Astrocyte (in vitro differentiated cells and primary cell): Measurements from ENCODE around the gene CHIC2. TPM values are rescaled to one million over a fixed set of nuclear protein-coding genes. Genes with fewer than 3 reads are reported as not detected.
A peak's percentile ranks its signal among the peaks of the same experiment; 100 is the strongest.

Experiments used
- DNase-seq: peaks from one replicate; pipeline ENCODE4 v3.0.0-alpha.2; 2010; ENCODE audit warnings: low read depth
- FAIRE-seq: peaks from 2 replicates; lab custom pipeline; 2011; peaks lifted over from hg19 to GRCh38; lab: Jason Lieb, UNC
- H2AFZ ChIP-seq: 2 replicates; pipeline ENCODE4 v1.6.0; 2012; ENCODE audit warnings: low read depth, low read length, inconsistent platforms
- H3K27ac ChIP-seq: 2 replicates; pipeline ENCODE4 v1.5.1; 2011; ENCODE audit warnings: low read depth, low read length, inconsistent platforms
- H3K27me3 ChIP-seq: 2 replicates; pipeline ENCODE4 v1.6.0; 2011; ENCODE audit warnings: low read length, inconsistent platforms; ENCODE audit not compliant: insufficient read depth
- H3K36me3 ChIP-seq: 2 replicates; pipeline ENCODE4 v1.5.1; 2011; ENCODE audit warnings: low read length, inconsistent platforms; ENCODE audit not compliant: insufficient read depth
- H3K4me1 ChIP-seq: 2 replicates; pipeline ENCODE4 v1.5.1; 2011; ENCODE audit warnings: low read length, inconsistent platforms; ENCODE audit not compliant: insufficient read depth
- H3K4me2 ChIP-seq: 2 replicates; pipeline ENCODE4 v1.6.0; 2012; ENCODE audit warnings: low read length, inconsistent platforms
- H3K4me3 ChIP-seq: 2 replicates; pipeline ENCODE4 v1.5.1; 2011; ENCODE audit warnings: low read depth, mild to moderate bottlenecking, low read length, inconsistent platforms; ENCODE audit not compliant: insufficient read depth
- H3K79me2 ChIP-seq: 2 replicates; pipeline ENCODE4 v1.6.0; 2012; ENCODE audit warnings: mild to moderate bottlenecking, low read length, inconsistent platforms; ENCODE audit not compliant: insufficient read depth
- H3K9ac ChIP-seq: 2 replicates; pipeline ENCODE4 v1.6.0; 2012; ENCODE audit warnings: mild to moderate bottlenecking, low read length, inconsistent platforms
- H3K9me3 ChIP-seq: 2 replicates; pipeline ENCODE4 v1.5.1; 2012; ENCODE audit warnings: low read depth, mild to moderate bottlenecking, low read length, inconsistent platforms; ENCODE audit not compliant: insufficient read depth
- H4K20me1 ChIP-seq: 2 replicates; pipeline ENCODE4 v1.6.0; 2012; ENCODE audit warnings: low read length, inconsistent platforms; ENCODE audit not compliant: insufficient read depth
- H3K27ac Mint-ChIP-seq: one replicate; pipeline ENCODE4 v1.8.0; 2021; ENCODE audit warnings: mild to moderate bottlenecking, mixed read lengths; ENCODE audit not compliant: unreplicated experiment
- H3K27me3 Mint-ChIP-seq: one replicate; pipeline ENCODE4 v1.8.0; 2021; ENCODE audit warnings: low read depth, mixed read lengths; ENCODE audit not compliant: unreplicated experiment
- H3K36me3 Mint-ChIP-seq: one replicate; pipeline ENCODE4 v1.8.0; 2021; ENCODE audit warnings: low read depth, mixed read lengths; ENCODE audit not compliant: unreplicated experiment
- H3K4me1 Mint-ChIP-seq: one replicate; pipeline ENCODE4 v1.8.0; 2021; ENCODE audit warnings: low read depth, mixed read lengths; ENCODE audit not compliant: unreplicated experiment
- H3K4me3 Mint-ChIP-seq: one replicate; pipeline ENCODE4 v1.8.0; 2021; ENCODE audit warnings: mild to moderate bottlenecking, moderate library complexity, mixed read lengths; ENCODE audit not compliant: unreplicated experiment
- H3K9me3 Mint-ChIP-seq: one replicate; pipeline ENCODE4 v1.8.0; 2021; ENCODE audit warnings: mild to moderate bottlenecking, mixed read lengths; ENCODE audit not compliant: unreplicated experiment
- EZH2 ChIP-seq: IDR thresholded peaks from 2 replicates; pipeline ENCODE4 v1.6.1; 2012; ENCODE audit warnings: mild to moderate bottlenecking, low read length, inconsistent platforms; ENCODE audit not compliant: insufficient read depth
- total RNA-seq: library from RNA; stranded (reverse); gene quantifications from 2 replicates; pipeline ENCODE4 v1.2.1, GENCODE V29; 2021
- TF ChIP-seq, protein P1 (sequence below): IDR thresholded peaks from 2 replicates; pipeline ENCODE4 v1.5.1; 2011; ENCODE audit warnings: low read depth, mild to moderate bottlenecking, inconsistent platforms, low read length, moderate library complexity; ENCODE audit not compliant: insufficient read depth

Gene CHIC2
- total RNA-seq, 1 donor from 2014 or later = 38.2 TPM

DNA sequence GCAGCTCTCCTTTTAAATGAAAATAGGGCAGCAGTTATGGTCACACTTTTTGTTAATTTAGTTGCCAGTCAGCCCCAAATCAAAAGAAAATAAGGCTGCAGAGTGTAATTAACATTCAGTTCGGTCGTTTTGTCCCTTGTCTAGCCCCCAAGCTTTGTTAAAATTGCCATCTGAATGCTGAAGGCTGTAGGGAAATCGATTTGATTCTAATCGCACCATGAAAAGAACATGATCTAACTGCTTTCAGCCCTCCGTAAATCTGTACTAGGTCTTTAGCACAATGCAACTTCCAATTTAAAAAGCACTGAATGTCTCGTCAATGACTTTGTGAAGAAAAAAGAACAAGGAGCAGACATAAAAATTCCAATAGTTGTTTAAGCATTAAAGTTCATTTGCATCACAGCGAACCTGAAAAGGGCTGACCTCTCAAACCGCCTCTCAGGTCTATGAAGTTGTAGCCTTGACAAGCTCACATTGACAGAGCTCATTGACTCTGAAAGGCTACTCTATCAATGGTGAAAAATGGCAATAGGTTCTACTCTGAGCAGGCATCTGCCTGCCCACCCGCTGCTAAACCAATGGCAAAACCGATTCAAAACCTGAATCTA lies 48.9 kb downstream of the CHIC2 start:
- Histone ChIP-seq H3K36me3 (no peaks in the 10 kb centered on the region), H3K4me2 (no peak overlapping the region), H3K79me2 (peaks cover 16% of the 10 kb centered on the region), H3K9ac (no peak overlapping the region), H3K27me3 (no peaks in the 10 kb centered on the region), H3K27ac (no peak overlapping the region), H4K20me1 (peaks cover 21% of the 10 kb centered on the region), H2AFZ (no peak overlapping the region), H3K9me3 (no peaks in the 10 kb centered on the region), H3K4me3 (no peak overlapping the region), H3K4me1 (no peaks in the 10 kb centered on the region)
- Mint-ChIP-seq H3K4me3 (no peak overlapping the region), H3K27ac (no peak overlapping the region), H3K9me3 (no peaks in the 10 kb centered on the region), H3K36me3 (no peaks in the 10 kb centered on the region), H3K4me1 (peaks cover 6% of the 10 kb centered on the region), H3K27me3 (no peaks in the 10 kb centered on the region)
- FAIRE-seq = no peak
- no peak for DNase-seq
- TF ChIP-seq, protein P1, sequence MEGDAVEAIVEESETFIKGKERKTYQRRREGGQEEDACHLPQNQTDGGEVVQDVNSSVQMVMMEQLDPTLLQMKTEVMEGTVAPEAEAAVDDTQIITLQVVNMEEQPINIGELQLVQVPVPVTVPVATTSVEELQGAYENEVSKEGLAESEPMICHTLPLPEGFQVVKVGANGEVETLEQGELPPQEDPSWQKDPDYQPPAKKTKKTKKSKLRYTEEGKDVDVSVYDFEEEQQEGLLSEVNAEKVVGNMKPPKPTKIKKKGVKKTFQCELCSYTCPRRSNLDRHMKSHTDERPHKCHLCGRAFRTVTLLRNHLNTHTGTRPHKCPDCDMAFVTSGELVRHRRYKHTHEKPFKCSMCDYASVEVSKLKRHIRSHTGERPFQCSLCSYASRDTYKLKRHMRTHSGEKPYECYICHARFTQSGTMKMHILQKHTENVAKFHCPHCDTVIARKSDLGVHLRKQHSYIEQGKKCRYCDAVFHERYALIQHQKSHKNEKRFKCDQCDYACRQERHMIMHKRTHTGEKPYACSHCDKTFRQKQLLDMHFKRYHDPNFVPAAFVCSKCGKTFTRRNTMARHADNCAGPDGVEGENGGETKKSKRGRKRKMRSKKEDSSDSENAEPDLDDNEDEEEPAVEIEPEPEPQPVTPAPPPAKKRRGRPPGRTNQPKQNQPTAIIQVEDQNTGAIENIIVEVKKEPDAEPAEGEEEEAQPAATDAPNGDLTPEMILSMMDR = no peak
- no peak for TF ChIP-seq EZH2

DNA sequence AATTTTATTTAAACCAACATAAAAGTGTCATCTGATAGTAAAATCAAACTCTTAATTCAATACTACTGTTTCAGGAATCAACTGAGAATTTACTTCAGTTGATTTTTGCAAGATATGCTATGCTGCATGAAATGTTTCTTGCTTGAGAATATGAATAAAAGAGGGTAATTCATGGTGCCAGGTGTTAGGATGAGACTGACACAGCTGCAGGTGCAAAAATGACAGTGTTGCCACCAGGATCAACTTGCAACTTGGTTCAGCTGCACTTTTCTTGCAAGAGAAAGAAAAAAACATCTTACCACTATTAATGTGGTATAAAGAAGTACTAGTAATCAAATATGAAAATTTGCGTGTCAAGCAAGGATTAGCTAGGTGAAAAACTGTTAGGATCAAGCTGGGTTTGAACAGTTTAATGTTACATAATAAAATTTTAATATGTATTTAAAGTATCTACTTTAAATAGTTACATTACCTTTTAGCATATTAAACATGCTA lies 49.7 kb downstream of the CHIC2 start:
- H3K4me2 ChIP-seq = no peak overlapping the region
- no peaks in the 10 kb centered on the region for H3K27me3 ChIP-seq
- peaks cover 2% of the 10 kb centered on the region for H3K36me3 ChIP-seq
- H3K9ac ChIP-seq = no peak overlapping the region
- no peak overlapping the region for H3K4me3 ChIP-seq
- no peaks in the 10 kb centered on the region for H3K9me3 ChIP-seq
- no peak for DNase-seq
- peaks cover 6% of the 10 kb centered on the region for H3K4me1 Mint-ChIP-seq
- TF ChIP-seq, protein P1 = no peak
- no peak for TF ChIP-seq EZH2
- no peaks in the 10 kb centered on the region for H3K4me1 ChIP-seq
- H3K27me3 Mint-ChIP-seq = no peaks in the 10 kb centered on the region
- H3K4me3 Mint-ChIP-seq = no peak overlapping the region
- no peak overlapping the region for H2AFZ ChIP-seq
- peaks cover 17% of the 10 kb centered on the region for H4K20me1 ChIP-seq
- H3K36me3 Mint-ChIP-seq = no peaks in the 10 kb centered on the region
- no peak overlapping the region for H3K27ac ChIP-seq
- H3K27ac Mint-ChIP-seq = no peak overlapping the region
- no peaks in the 10 kb centered on the region for H3K9me3 Mint-ChIP-seq
- peak; percentile 37 for FAIRE-seq
- H3K79me2 ChIP-seq = peaks cover 16% of the 10 kb centered on the region

DNA sequence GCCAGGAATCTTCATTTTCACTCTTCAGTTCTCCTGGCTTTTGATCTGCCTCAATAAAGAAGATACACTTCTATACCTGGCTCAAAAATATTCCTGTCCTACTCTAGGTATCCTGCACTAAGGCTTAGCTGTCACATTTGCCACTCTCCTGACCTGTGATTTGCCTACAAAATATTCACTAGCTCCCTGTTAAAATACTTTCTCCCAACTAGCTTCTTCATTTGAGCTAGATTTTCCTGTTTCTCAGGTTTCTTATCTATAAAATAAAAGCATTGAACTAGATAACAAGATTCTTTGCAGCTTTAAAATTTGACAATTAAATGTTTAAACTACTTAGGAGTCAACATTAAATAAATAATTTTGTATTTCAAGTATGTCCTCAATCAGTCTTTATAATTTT lies 53.2 kb downstream of the CHIC2 start:
- H3K4me1 ChIP-seq = no peaks in the 10 kb centered on the region
- no peaks in the 10 kb centered on the region for H3K27me3 ChIP-seq
- Mint-ChIP-seq H3K4me3 (no peak overlapping the region), H3K27ac (no peak overlapping the region), H3K4me1 (peaks cover 6% of the 10 kb centered on the region), H3K27me3 (no peaks in the 10 kb centered on the region), H3K9me3 (no peaks in the 10 kb centered on the region), H3K36me3 (no peaks in the 10 kb centered on the region)
- peaks cover 13% of the 10 kb centered on the region for H4K20me1 ChIP-seq
- no peak overlapping the region for H2AFZ ChIP-seq
- no peak overlapping the region for H3K9ac ChIP-seq
- H3K4me3 ChIP-seq = no peak overlapping the region
- no peaks in the 10 kb centered on the region for H3K79me2 ChIP-seq
- DNase-seq (no peak), FAIRE-seq (no peak)
- no peaks in the 10 kb centered on the region for H3K9me3 ChIP-seq
- H3K4me2 ChIP-seq = no peak overlapping the region
- no peak for TF ChIP-seq EZH2
- TF ChIP-seq, protein P1 = no peak
- peaks cover 2% of the 10 kb centered on the region for H3K36me3 ChIP-seq
- no peak overlapping the region for H3K27ac ChIP-seq
